NCI-H82 (cell line): Measurements from ENCODE around the gene TFF1.
A peak's percentile ranks its signal among the peaks of the same experiment; 100 is the strongest.

Experiments used
- DNase-seq: peaks from one replicate; lab custom pipeline; 2025; lab: John Stamatoyannopoulos, UW

TFF1 gene

GRCh38 chr21:42398436-42399028 lies 32.2 kb upstream of the TFF1 start:
- DNase-seq: peak; percentile 72

- no peak for DNase-seq
Measured at GRCh38 chr21:42397746-42398394, 31.5 kb upstream of the TFF1 start.

DNA sequence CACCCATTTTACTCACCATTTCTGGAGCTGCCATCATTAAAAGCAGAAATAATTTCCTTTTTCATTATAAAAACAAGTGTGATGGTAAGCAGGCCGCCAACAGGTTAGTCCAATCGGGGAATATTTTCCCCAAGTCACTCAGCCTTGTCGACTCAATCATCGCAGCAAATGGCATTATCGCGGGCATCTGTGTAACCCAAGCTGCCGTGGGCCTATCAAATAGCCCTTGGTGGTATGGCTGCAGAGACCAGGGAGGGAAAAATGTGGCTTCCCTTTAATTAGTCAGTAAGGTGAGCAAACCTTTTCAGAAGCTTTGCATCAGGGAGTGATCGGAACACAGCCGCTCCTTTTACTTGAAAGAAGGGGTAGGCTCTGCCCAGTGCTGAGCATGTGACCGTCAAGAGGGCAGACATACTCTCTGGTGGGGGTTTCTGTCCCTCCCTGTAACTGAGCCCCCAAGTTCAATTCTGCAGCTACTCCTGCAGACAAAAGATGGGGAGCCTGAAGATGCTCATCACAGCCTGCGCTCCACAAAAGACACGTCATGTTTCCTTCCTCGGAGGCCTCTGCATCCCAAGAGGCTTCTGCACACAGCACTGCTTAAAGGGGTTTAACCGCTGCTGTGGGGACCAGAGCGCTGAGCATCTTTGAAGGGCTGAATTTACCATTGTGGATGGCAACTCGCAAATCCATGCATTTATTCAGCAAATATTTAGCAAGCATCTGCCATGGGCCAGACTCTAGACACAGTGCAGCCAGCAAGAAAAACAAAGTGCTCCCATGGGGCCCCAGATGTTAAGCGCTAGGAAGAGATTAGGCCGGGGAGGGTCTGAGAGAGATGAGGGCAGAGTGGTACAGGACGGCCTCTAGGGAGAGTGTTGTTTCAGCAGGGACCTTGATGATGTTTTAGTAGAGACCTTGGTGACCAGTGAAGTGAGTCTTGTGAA lies 30.7 kb upstream of the TFF1 start:
- DNase-seq: peak; percentile 91

- no peak for DNase-seq
Measured at GRCh38 chr21:42395905-42396651, 29.7 kb upstream of the TFF1 start, which contains the start of gene TMPRSS3. Gene TMPRSS3, minus strand, starts transcription at chr21:42396052. Its CDS starts 635 bp downstream, at chr21:42395417.

- no peak for DNase-seq
Measured at GRCh38 chr21:42395302-42395701, 29.0 kb upstream of the TFF1 start.

DNA sequence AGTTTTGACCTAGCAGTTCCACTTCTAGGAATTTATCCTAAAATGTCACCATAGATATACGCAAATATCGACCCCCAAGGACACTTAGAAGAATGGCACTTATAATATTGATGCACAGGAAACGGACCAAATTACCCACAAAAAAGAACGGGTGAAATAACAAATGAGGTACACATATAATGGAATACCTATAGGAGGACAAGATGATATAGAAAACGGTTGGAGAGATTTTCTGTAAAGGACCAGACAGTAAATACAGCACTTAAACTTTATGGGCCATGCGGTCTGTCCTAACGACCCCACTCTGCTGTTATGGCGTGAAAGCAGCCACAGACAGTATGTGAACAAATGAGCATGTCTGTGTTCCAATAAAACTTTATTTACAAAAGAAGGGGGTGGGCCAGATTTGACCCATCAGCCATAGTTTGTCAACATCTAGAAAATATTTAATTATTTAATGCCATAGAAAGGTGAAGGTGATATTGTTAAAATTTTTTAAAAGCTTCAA lies 27.2 kb upstream of the TFF1 start:
- DNase-seq: no peak

DNA sequence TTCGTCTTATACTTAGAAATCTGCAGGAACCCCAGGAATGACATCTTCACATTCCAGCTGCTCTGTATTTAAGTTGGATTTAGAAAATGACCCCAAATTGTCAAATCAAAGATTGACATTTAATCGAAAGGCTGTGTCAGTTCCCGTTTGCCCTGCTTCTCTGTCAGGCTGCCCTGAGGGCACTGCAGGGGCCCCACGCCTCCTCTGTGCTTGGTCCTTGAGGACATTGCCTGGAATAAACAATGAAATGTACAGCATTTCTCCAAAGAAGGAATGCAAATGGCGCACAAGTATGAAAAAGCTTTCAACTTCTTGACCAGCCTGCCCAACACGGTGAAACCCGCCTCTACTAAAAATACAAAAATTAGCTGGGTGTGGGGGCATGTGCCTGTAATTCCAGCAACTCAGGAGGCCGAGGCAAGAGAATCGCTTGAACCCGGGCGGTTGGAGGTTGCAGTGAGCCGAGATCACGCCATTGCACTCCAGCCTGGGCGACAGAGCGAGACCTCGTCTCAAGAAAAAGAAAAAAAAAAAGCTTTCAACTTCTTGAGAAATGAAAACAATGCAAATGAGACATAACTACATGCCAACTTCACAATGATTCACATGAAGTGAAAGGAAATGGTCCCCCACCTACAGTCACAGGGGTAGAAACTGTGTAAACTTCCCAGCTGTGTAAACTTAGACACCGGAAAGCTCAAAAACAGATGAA lies 26.6 kb upstream of the TFF1 start:
- DNase-seq: no peak

DNA sequence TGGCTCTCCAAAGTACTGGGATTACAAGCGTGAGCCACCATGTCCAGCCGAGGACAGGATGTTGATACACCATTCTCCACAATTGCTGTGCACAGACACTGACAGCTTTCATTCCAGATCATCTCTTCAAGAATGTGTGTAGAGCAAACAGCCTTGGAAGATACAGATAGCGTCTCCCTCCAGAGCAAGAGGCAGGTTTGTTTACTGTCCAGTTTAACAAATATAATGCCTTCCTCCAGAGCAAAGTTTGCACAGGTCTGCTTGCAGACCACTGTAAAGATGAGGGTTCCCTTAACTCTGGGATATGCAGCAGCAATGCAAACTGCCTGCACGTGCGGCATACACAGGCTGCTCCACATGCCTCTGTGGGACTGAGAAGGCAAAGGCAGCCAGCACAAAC lies 25.0 kb upstream of the TFF1 start:
- DNase-seq: no peak

DNA sequence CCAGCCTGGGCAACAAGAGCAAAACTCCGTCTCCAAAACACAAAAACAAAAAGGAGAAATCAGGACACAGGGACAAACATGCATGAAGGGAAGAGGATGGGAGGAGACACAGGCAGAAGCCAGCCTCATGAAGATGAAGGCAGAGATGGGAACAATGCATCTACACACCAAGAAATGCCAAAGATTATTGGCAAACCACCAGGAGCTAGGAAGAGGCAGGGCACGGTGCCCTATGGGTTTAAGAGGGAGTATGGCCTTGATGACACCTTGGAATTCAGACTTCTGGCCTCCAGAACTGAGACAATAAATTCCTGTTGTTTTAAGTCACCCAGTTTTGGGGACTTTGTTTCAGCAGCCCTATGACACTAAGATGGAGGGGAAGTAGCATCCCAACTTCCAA lies 24.4 kb upstream of the TFF1 start:
- DNase-seq: no peak

GRCh38 chr21:42390193-42390592 lies 23.9 kb upstream of the TFF1 start:
- no peak for DNase-seq

DNA sequence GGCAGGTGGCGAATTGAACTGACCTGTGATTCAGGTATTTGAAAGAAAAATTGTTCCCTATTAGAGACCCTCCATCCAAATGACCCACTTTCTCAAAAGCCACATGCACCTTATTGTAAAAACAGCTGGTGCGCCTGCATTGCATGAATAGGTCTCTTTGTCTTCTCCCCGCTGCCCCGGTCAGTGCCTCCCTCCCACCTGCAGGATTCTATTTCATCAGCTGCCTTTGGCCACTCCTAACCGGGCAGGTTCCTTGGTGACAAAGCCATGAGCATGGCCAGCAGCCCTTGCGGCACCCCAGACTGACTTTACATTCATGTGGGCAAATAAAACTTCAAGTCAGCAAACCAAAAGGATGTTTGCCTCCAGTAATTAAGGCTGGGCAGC lies 23.1 kb upstream of the TFF1 start:
- DNase-seq: no peak

DNA sequence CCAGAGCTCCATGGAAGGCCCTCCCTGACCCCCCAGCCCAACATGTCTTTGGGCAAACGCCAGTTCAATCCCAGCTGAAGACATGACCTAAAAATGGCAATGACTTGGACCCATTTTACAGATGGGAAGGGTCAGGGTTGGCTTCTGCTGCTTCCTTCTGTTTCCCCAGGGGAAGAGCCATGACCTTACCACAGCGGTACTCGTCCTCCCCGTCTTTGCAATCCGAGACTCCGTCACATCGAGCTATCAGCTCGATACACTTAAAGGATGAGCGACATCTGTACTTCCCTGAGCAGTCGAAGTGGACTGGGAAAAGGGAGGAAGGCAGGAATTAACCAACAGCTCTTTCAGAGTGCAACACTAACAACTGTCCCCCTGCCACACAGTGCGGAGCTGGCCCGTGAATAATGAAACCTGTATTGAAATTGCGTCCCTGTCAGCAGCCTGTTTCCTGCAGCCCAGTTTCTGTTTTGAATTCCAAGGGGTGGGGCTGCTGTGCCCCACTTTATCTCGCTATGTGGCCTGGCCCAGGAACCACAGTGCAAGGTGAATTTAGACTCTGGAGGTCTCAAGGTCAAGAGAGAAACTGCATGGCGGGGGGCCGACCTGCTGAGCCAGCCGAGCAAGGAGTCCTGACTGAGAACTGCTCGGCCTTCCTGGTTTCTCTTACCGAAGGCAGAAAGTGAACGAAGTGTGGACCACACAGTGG lies 22.6 kb upstream of the TFF1 start:
- DNase-seq: no peak

DNA sequence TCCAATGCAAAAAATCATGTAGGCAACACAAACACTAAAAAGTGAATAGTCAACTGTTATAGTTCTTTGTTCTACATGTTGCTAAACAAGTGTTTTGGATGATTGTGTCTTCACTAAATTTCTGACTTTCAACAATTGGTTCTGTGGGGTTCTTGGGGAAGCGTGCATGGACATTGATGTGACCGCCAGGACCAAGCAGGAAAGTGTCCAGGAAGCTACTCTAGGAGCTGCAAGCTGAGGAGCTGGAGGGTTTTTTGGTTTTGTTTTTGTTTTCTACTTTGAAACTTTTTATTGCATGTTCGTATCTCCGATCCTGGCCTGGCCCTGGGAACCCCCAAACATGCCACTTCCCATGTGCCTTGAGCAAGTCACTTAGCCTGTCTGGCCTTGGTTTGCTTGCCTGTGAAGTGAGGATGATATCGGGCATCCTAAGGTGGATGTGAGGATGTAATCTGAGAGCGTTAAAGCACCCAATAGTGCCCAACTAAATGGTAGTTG lies 21.6 kb upstream of the TFF1 start:
- DNase-seq: no peak

DNA sequence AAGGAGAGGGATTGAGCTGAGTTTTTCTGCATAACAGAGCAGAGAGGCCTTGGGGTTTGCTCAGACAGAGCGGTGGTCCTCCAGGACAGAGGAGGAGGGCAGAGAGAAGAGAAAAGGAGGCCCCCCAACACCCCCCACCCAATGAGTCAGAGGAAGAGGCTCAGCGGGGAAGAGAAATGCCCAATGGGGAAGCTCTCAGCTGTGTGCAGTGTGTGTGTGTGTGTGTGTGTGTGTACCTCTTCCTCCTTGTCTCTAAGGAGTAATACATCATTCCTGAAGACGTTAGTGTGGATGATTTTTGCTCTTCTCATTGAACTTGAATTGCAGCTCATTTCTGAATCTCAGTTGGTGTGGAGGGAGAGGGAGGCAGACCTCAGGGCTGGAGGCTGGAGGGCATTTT lies 20.8 kb upstream of the TFF1 start:
- no peak for DNase-seq

- no peak for DNase-seq
Measured at GRCh38 chr21:42386034-42386591, 19.8 kb upstream of the TFF1 start.

DNA sequence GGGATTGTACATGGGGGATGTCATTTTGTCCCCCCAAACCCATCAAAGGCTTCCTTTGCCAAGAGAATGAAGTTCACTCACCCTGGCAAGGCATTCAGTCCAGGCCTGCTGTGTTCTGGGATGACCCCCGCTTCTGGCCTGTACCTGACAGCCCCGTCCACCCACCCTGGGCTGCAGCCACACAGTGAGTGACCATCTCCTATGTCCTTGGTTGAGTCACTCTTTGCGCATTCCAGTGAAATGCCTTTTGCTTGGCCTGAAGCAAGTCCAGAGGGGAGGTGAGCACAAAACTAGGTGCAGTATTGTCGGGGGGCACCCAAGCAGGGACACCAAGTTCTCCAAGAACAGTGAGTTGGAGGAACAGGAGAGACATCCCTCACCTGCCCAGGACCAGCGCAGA lies 19.3 kb upstream of the TFF1 start:
- no peak for DNase-seq

- no peak for DNase-seq
Measured at GRCh38 chr21:42384989-42385388, 18.7 kb upstream of the TFF1 start.

DNA sequence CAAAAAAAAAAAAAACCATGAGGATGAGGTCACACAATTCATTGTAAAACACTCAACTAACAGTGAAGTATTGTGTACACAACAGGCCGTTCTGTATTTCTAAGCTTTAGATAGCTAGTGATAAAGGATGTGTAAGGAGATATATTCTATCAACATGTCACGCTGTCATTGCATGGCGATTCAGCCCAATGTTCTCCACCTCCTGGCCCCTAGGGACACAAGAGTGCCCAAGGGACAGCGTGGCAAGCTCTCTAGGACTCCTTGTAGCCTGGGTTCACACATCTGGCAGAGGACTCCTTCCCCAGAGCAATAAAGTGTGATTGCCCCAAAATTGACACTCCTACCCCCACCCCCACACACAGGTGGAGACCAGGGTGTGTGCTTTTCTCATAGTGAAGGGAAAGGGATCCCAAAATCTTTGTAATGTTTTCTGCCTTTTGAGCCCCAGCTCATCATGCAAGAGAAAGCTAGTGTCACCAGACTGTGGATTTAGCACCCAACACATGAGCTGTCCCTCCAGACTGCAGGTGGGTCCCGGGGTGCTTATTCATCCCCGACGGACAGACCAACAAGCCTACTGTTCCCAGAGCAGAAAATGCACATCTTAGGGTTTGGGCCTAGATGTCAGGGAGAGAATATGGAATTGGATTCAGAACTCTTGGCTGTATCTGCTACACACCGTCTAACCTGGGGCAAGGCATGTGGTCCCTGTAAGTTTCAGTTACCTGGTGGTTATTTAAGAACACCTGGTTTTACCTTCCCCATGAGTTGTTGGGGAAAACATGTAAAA lies 18.0 kb upstream of the TFF1 start:
- no peak for DNase-seq

- DNase-seq: no peak
Measured at GRCh38 chr21:42383331-42383730, 17.0 kb upstream of the TFF1 start.
